ENCODE results near the gene PZP.
"Not testable (repeated sequence)": the region's sequence is repeated elsewhere in the genome, so short reads cannot be mapped to it uniquely, and the experiment has no call there.

The PZP gene

GRCh38 chr12:9180810-9181209 is 27.4 kb downstream of the PZP start:
- no peak for DNase-seq

GRCh38 chr12:9179781-9180180 is 28.4 kb downstream of the PZP start:
- DNase-seq = no peak

- DNase-seq = no peak
These were observed 38.1 kb downstream of the PZP start for GRCh38 chr12:9169979-9170634.

GRCh38 chr12:9167345-9167744 is 40.9 kb downstream of the PZP start:
- DNase-seq = not testable (repeated sequence)

- no peak for DNase-seq
These were observed 44.8 kb downstream of the PZP start for GRCh38 chr12:9163392-9163791.

GRCh38 chr12:9156119-9156518 is 52.1 kb downstream of the PZP start:
- no peak for DNase-seq

GRCh38 chr12:9149372-9149771 is 58.8 kb downstream of the PZP start:
- no peak for DNase-seq

GRCh38 chr12:9148926-9149325 is 59.3 kb downstream of the PZP start:
- no peak for DNase-seq

GRCh38 chr12:9147461-9147860 is 60.7 kb downstream of the PZP start:
- DNase-seq = no peak

- DNase-seq = no peak
These were observed 63.5 kb downstream of the PZP start for GRCh38 chr12:9144730-9145106.

- no peak for DNase-seq
These were observed 64.1 kb downstream of the PZP start for GRCh38 chr12:9143929-9144729.

GRCh38 chr12:9143137-9143536 is 65.1 kb downstream of the PZP start:
- DNase-seq = no peak

GRCh38 chr12:9139588-9140290 is 68.5 kb downstream of the PZP start:
- not testable (repeated sequence) for DNase-seq

- DNase-seq = no peak
These were observed 72.3 kb downstream of the PZP start for GRCh38 chr12:9135903-9136310.

- no peak for DNase-seq
These were observed 73.1 kb downstream of the PZP start for GRCh38 chr12:9134981-9135628.

- no peak for DNase-seq
These were observed 74.8 kb downstream of the PZP start for GRCh38 chr12:9133216-9133916.

- no peak for DNase-seq
These were observed 76.1 kb downstream of the PZP start for GRCh38 chr12:9132008-9132535.

GRCh38 chr12:9130244-9130643 is 78.0 kb downstream of the PZP start:
- no peak for DNase-seq

GRCh38 chr12:9127936-9128663 is 80.1 kb downstream of the PZP start:
- DNase-seq = no peak

GRCh38 chr12:9127484-9127883 is 80.7 kb downstream of the PZP start:
- DNase-seq = no peak

- no peak for DNase-seq
These were observed 83.7 kb downstream of the PZP start for GRCh38 chr12:9124383-9125031.
